Activated CD8-positive, alpha-beta memory T cell treated with anti-CD3 and anti-CD28 coated beads, Interleukin-2, amount 50 U/mL, for 1 hour (primary cell): ENCODE results near the gene STK11.

Source experiments
- DNase-seq: peaks from one replicate; pipeline ENCODE4 v3.0.0-alpha.2; 2020; ENCODE audit errors: extremely low read depth

Gene STK11

GRCh38 chr19:1205114-1206099, at the start of gene STK11:
STK11 (plus strand) TSS chr19:1205778; CDS start chr19:1206914, 1,136 bp downstream.
- DNase-seq, result peak; percentile 97

DNA sequence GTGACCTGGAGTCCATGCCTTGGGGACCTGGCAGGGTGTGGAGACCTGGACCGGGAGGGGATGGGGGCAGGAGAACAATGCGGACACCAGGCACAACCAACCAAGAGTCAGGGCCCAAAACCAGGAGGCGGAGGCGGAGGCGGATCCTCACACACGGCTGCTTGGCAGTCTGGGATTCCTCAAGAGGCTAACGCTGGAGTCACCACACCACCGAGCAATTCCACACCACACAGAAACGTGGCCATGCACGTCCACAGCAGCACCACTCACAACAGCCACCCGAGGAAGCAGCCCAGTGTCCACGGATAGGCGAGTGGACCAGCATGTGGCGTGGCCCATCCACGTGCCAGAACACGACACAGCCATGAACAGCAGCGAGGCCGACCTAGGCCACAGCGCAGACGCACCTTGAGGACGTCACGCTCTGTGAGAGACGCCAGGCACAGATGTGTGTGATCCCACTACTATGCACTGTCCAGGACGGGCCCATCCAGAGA, 49.2 kb upstream of the STK11 start:
- no peak for DNase-seq

DNA sequence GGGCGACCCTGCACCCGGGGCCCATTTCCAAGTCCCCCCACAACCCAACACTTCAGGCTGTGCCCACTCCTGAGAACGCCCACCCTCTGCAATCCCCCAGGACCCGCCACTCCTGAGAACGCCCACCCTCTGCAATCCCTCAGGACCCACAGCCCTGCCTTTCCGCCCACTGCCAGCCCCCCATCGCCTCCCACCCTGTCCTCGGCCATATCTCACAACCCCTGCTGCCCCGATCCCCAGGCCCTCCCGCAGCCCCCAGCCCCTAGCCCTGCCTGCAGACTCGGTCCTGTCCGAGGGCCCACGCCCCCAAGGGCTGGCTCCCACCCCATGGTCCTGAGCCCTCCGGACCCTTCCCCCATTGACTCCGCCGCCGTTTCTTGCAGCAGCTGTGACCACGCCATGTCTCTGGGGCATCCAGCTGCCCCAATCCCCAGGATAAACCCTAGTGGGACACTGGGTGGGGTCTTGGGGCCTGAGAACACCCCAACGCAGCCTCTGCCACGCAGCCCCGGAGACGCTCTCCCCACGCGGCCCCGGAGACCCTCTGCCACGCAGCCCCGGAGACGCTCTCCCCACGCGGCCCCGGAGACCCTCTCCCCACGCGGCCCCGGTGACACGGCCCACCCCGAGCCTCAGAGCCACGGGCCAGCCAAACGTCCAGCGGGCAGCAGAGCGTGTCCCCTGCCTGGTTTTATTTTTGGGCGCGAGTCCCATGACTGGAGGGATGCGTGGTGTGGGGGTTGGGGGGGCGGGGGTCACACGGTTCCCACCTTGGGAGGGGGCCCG, 48.6 kb upstream of the STK11 start:
- DNase-seq, result no peak

- no peak for DNase-seq
Observed at GRCh38 chr19:1157931-1158884, 47.4 kb upstream of the STK11 start.

- DNase-seq, result no peak
Observed at GRCh38 chr19:1158885-1159448, 46.6 kb upstream of the STK11 start.

DNA sequence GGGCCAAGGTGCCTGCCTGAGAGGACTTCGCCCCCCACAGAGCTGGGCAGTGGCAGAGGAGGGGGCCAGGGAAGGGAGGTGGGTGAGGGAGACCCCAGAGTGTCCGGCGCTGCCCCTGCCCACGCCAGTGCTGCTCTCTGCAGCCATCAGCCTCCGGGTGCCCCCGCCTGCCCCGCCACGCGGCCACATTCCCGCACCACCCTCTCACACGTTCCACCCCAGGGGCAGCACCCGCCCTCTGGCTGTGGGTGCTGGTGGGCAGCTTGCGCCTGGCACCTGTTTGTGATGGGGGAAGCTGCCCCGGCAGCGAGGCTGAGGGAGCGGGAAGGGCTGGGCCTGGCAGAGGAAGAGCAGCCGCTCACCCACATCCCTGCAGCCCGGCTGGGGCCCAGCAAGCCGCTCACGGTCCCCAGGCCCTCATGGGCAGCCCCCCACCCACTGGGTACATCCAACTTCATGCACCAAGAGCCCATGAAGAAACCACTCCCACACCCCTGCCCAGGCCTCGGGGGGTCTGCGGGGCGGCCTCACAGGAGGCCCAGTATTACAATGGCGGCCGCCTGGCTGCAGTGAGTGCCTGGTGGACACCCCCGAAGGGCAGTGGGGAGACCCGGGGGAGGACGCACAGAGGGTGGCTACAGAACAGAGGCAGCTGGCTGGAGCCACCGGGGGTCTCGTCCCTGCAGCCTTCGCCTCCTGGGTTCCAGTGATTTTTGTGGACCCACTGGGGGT, 45.5 kb upstream of the STK11 start:
- DNase-seq, result no peak

DNA sequence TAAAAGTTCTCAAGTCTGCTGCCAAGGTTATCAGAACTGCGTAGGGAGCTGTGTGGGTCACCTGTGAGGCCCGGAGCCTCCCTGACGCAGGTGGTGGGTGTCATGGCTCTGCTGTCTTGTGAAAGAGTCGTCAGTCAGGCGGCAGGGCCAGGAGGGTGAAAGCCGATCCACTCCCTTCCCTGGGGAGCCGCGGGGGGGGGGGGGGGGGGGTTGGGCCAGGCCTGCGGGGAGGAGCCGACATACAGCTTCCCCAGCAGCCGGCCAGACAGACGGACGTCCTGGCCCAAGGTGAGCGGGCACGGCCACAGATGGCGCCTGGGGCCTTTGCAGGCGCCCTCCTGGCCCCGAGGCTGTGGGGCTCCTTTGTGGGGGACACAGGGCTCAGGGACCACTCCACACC, 43.9 kb upstream of the STK11 start:
- no peak for DNase-seq

GRCh38 chr19:1162404-1163282, 42.9 kb upstream of the STK11 start:
- DNase-seq, result no peak

DNA sequence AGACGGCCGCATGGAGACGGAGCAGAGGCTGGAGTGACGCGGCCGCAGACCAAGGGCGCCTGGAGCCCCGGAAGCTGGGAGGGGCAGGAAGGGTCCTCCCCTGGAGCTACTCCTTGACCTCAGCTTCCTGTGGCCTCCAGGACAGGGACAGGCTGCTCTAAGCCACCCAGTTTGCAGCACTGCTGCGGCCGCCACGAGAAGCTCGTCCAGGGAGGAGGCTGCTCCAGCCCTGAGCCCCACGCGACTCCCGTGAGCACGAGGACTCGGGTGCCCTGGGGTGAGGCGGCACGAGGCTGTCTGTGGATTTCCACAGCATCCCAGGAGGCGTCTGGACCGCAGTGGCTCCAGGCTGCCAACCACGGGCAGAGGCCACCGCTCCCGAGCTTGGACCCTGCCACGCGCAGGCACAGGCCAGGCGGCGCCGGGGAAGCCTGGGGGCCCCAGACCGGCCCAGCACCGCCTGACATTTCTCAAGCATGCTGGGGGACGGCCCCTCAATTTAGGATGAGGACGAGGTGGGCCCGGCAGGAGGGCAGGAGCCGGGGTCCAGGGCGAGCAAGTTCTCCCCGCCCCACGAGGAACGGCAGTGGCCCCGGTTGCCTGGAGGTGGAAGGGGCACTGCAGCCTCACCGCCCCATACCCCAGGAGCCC, 42.2 kb upstream of the STK11 start:
- no peak for DNase-seq

GRCh38 chr19:1163934-1164683, 41.5 kb upstream of the STK11 start:
- no peak for DNase-seq

DNA sequence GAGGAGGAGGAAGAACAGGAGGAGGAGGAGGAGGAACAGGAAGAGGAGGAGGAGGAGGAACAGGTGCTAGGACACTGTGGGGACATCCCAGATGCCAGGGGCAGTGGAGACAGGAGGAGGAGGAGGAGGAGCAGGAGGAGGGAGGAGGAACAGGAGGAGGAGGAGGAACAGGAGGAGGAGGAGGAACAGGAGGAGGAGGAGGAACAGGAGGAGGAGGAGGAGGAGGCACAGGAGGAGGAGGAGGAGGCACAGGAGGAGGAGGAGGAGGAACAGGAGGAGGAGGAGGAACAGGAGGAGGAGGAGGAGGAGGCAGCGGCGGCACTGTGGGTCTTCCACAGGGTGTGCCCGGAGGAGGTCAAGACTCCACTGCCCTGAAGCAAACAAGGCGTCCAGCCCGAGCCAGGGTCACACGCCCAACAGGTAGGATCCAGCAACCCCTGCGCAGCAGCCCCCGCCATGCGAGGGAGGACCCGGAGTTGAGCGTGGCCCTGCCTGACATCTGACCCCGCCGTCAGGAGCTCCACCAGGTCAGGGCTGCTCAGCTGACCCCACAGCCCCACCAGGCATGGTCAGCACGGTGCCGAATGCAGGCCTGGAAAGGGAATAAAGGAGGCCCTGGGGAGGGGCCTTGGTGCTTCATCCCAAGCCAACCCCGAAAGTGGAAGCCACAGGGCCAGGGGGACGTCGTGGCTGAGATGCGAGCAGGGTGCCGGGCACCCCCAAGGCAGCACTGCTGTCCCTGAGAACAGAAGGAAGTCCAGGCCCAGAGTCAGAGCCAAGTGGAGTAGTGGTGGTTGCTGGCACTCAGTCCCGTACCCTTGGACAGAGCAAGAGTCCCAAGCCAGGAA, 40.7 kb upstream of the STK11 start:
- DNase-seq, result no peak

GRCh38 chr19:1166872-1167573, 38.6 kb upstream of the STK11 start:
- no peak for DNase-seq

DNA sequence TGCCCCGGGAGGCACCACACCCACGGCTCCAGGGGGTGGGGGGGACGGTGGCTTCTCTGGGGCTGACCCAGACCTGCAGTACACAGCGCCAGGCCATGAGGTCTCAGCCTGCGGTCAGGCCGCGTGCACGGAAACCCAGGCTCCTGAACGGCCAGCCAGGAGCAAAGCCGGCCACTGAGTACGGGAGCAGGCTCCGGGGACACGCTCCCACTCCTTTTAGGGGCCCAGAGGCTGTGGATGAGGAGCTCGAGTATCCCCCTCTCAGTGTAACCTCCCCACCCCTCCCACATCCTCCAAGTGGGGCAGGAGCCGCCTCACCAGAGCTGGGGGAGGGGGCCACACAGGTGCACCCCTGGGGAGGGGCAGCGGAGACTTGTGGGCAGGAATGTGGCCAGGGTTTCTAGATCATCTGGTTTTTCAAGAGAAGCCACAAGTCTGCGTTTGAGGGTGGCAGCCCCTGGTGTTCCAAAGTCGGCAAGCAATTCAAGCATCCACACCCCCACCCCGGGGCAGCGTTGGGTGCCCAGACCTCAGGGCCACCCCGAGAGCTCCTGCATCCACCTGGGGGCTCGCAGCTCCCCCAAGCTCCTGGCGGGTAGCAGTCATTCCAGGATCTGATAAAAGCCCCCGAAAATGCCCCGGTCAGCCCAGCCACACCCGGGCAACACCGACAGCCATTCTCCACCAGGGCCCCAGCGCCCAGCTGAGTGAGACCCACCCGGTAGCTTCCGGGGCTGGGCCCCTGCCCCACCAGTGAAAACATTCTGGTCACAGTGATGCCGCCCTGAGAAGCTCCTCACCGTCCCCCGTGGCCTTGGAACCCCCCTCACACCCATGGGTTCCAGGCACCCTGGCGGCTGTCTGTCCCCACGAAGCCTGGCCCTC, 37.6 kb upstream of the STK11 start:
- no peak for DNase-seq

GRCh38 chr19:1168572-1169410, 36.8 kb upstream of the STK11 start:
- DNase-seq, result no peak

GRCh38 chr19:1169411-1169791, 36.2 kb upstream of the STK11 start:
- no peak for DNase-seq
